Measurements from ENCODE around the gene PDE8A. TPM values are rescaled to one million over a fixed set of nuclear protein-coding genes. Genes with fewer than 3 reads are reported as not detected.

PDE8A gene
- total RNA-seq, 6 experiments from 2014 or later: 14.3 to 18.6 (median 16.6) TPM

- Mint-ChIP-seq H3K27me3 (ENCODE audit: insufficient read depth) (peaks cover 18% of the 10 kb centered on the region; the same call in 1 of the 2 replicates), H3K36me3 (ENCODE audit: low read depth) (no peaks in the 10 kb centered on the region), H3K27ac (no peak overlapping the region), H3K4me1 (ENCODE audit: low read depth) (no peaks in the 10 kb centered on the region), H3K9me3 (no peaks in the 10 kb centered on the region), H3K4me3 (no peak overlapping the region)
- TF ChIP-seq CTCF (IDR thresholded peaks at IDR 0.05): no peak
- DNase-seq: no peak
Observed at GRCh38 chr15:84969257-84969656, 12.4 kb upstream of the PDE8A start.

DNA sequence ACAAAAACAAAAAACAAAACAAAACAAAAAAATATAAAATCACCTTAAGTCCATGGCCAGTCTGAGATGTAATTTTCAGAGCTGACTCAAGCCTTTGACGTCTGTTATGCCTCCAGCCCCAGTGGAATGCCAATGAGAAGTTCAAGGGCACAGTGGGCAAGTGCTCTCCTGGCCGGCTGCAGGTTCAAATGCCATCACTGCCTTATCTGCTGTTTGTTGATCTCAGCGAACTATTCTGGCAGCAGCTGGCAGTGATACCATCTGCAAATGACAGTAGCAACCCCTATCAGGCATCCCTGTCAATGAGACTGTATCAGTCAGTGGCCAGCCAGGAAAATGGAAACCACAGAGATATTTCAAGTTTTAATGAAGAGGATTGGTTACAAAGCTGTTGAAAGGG lies 10.8 kb upstream of the PDE8A start:
- Mint-ChIP-seq H3K27me3 (ENCODE audit: insufficient read depth) (peaks cover 18% of the 10 kb centered on the region; the same call in 1 of the 2 replicates), H3K9me3 (no peaks in the 10 kb centered on the region), H3K27ac (no peak overlapping the region), H3K36me3 (ENCODE audit: low read depth) (no peaks in the 10 kb centered on the region), H3K4me3 (no peak overlapping the region), H3K4me1 (ENCODE audit: low read depth) (no peaks in the 10 kb centered on the region)
- no peak for DNase-seq
- TF ChIP-seq CTCF (IDR thresholded peaks at IDR 0.05): no peak

- H3K27me3 Mint-ChIP-seq (ENCODE audit: insufficient read depth): peaks cover 19% of the 10 kb centered on the region; the same call in 1 of the 2 replicates
- no peak for DNase-seq
- H3K4me3 Mint-ChIP-seq: no peak overlapping the region
- H3K4me1 Mint-ChIP-seq (ENCODE audit: low read depth): no peaks in the 10 kb centered on the region
- no peaks in the 10 kb centered on the region for H3K9me3 Mint-ChIP-seq
- no peak for TF ChIP-seq CTCF (IDR thresholded peaks at IDR 0.05)
- H3K27ac Mint-ChIP-seq: no peak overlapping the region
- no peaks in the 10 kb centered on the region for H3K36me3 Mint-ChIP-seq (ENCODE audit: low read depth)
Observed at GRCh38 chr15:84973492-84974460, 7.9 kb upstream of the PDE8A start.

DNA sequence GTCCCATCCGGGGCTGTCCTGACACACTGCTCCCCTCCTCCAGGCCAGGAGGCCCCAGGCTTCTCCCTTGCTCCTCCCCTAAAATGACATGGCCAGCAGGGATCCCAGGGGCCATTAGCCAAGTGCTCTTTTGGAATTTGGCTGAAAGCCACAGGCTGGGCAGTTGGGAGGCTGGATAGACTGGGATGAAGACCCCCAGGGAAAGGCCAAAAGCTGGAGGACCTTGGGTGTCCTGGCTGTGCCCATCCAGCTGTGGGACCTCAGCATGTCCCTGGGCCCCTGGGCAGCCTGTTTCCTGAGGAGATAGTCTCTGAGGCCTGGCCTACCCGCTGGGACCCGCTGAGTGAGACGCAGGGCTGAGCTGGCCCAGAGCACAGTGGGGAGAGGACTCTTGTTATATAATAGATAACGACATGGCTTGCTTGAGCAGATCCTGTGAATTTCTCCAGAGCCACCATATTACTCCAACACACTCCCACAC lies 5.7 kb upstream of the PDE8A start:
- H3K4me3 Mint-ChIP-seq: no peak overlapping the region
- peaks cover 22% of the 10 kb centered on the region; the same call in 1 of the 2 replicates for H3K27me3 Mint-ChIP-seq (ENCODE audit: insufficient read depth)
- peaks cover 8% of the 10 kb centered on the region for H3K4me1 Mint-ChIP-seq (ENCODE audit: low read depth)
- DNase-seq: no peak
- H3K27ac Mint-ChIP-seq: no peak overlapping the region
- no peaks in the 10 kb centered on the region for H3K36me3 Mint-ChIP-seq (ENCODE audit: low read depth)
- no peaks in the 10 kb centered on the region for H3K9me3 Mint-ChIP-seq
- TF ChIP-seq CTCF (IDR thresholded peaks at IDR 0.05): no peak

DNA sequence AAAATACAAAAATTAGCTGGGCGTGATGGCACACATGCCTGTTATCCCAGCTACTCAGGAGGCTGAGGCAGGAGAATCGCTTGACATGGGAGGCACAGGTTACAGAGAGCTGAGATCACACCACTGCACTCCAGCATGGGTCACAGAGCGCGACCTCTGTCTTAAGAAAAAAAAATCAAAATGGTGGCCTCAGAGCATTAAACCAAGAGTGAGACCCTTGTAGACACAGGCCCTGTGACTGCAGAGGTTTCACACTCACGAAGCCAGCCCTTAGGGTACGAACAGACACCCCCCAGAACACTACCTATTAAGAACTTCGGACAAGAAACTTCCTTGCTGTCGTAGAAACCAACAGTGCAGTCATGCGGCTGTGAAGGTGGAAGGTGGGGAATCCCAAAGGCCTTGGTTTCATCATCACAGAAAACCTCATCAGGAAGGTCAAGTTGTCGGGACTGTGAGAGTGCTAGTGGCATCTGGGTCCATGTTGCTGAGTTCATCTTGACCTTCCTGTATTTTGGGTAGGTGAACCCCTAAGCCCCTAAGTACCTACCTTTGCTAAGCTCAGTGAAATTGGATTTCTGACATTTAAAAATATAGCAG lies 4.8 kb upstream of the PDE8A start:
- Mint-ChIP-seq H3K36me3 (ENCODE audit: low read depth) (no peaks in the 10 kb centered on the region), H3K9me3 (no peaks in the 10 kb centered on the region), H3K27ac (no peak overlapping the region), H3K4me3 (no peak overlapping the region), H3K27me3 (ENCODE audit: insufficient read depth) (peaks cover 17% of the 10 kb centered on the region; the same call in 1 of the 2 replicates), H3K4me1 (ENCODE audit: low read depth) (peaks cover 8% of the 10 kb centered on the region)
- DNase-seq: no peak
- TF ChIP-seq CTCF (IDR thresholded peaks at IDR 0.05): no peak
